Islet precursor cell (in vitro differentiated cells): ENCODE measurements around the gene FOXL2.
A peak's percentile ranks its signal among the peaks of the same experiment; 100 is the strongest.

ENCODE experiments used
- DNase-seq: peaks from one replicate; pipeline ENCODE4 v3.0.0-alpha.2; 2018

The FOXL2 gene

DNA sequence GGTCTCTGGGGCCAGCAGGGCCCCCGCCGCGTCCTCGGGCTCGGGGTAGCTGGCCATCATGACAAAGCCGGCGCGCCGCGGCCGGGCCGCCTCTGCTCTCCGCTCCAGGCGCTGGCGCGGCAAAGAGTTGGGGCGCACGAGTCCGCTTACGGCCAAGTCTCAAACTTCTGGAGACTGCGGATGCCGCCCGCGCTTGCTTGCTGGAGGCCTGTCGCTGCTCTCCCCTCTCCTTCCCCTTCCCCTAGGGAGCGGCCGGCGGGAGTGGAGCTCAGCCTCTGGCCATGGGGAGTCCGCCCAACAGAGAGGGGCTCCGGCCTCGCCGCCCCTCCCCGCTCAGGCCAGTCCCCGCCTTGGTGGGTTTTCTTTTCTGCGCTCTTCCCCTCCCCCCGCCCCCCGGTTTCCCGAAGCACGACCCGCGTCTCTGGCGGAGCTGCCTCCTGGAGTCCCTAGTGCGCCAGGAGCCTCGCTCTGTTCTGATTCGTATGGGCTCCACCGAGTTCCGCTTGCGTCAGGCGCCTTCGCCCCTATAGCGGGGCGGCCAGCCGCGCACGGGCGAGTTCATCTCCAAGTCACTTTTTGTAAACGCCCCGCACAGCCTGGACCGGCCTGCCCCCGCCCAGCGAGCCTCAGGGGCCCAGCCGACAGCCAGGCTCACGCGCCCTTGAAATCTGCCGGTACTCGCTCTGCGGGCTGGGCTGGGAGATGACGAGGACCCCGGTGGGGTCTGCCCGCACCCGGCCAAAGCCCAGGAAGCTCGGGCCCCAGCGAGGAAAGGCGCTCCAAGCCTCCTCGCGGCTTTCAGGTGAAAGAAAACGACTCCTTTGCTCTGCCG, at the start of gene FOXL2, which contains the start of gene FOXL2NB:
Gene FOXL2 (minus strand): TSS at position 475 of the 832 bp plus-strand sequence. CDS start 415 bp downstream, at position 60.
Gene FOXL2NB (plus strand): TSS at position 555 of the 832 bp plus-strand sequence. CDS start 148 bp downstream, at position 703.
- DNase-seq = peak; percentile 91

GRCh38 chr3:138995706-138996105, 48.8 kb upstream of the FOXL2 start:
- DNase-seq = no peak

DNA sequence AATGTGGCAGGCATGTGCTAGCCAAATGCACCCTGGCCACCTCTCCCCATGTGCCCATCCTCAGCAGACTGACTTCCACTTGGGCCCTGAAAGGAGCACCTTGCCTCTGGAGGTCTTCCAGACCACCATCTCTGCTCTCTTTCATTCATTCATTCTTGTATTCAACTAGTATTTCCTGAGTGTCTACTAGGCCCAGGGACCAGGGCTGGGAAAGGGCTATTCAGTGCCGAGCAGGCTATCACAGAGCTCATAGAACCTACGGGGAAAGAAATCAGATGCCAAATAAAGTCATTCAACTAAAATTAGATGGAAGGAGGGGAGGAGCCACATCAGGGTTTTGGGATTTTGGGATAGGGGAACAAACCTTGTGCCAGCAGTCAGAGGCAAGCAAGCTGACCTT, 40.2 kb upstream of the FOXL2 start:
- no peak for DNase-seq

DNA sequence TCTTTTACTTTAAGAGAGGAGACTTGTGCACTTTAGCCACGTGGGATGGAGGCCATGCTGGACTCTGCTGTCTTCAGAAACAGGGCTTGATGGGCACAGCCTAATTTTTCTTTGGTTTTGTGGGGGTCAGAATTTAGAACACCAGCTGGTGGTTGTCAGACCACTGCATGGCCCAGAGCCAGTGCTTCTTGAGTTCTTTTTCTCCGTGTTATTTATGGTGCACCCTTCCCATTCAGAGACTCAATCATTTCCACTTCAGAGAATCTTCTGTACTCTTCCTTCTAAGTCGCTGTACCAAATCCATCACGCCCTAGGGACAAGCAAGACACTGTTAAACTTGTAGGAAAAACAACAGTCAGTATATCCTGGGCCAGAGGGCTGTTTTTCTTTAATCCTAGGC, 39.0 kb upstream of the FOXL2 start:
- DNase-seq = no peak

DNA sequence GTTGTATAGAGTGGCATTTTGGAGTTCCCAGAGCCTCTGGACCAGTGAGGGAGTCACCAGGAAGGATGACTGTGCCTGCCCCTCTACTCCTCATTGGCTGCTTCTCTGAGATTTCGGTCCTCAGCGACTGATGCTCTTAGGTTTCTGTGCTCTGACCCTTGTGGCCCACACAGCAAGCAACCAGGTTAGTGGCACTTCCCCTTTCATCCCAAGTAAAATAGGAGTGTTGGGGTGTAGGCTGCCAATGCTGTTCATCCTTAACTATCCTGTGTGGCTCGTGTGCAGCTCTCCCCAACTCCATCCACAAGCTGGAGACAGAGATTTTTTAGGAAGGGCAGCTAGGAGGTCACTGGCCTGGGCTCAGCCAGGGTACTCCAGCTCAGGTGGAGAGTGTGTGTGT, 37.9 kb upstream of the FOXL2 start:
- DNase-seq = no peak

GRCh38 chr3:138976047-138976446, 29.1 kb upstream of the FOXL2 start:
- no peak for DNase-seq

DNA sequence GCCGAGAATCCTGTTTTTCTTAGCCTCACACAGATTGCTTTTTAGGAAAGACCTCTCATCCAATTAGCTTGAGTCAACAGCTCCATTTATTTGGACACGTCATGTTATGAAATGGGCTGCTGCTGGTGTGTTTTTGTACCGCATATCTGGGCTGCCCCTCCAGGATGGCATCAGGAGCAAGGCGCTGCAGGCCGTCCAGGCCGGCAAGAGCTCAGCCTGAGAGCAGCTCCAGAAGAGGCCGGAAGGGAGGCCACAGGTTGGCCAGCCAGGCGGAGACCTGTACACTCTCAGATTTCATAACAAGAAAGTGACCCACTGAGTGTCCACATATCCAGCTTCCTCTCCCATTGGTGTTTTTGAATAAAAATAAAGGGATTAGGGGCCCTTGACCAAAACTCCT, 28.4 kb upstream of the FOXL2 start:
- no peak for DNase-seq

GRCh38 chr3:138974462-138974861, 27.5 kb upstream of the FOXL2 start:
- no peak for DNase-seq

DNA sequence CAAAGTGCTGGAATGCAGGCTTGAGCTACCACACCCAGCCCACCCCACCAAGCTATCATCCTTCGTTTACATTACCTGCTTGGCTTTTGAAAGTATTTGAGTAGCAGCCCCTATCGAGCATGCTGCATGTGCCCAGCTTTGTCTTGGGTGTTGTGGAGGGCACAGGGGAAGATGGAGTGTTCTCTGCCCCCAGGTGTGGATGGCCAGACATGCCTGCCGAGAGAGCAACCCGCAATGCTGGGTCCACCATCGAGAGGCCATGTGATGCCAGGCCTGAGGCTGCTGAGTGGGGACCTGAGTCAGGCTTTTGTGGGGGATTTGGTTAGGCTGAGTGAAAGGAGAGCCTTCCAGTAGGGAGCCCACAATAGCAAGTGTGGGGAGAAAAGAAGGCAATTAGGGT, 26.0 kb upstream of the FOXL2 start:
- no peak for DNase-seq

DNA sequence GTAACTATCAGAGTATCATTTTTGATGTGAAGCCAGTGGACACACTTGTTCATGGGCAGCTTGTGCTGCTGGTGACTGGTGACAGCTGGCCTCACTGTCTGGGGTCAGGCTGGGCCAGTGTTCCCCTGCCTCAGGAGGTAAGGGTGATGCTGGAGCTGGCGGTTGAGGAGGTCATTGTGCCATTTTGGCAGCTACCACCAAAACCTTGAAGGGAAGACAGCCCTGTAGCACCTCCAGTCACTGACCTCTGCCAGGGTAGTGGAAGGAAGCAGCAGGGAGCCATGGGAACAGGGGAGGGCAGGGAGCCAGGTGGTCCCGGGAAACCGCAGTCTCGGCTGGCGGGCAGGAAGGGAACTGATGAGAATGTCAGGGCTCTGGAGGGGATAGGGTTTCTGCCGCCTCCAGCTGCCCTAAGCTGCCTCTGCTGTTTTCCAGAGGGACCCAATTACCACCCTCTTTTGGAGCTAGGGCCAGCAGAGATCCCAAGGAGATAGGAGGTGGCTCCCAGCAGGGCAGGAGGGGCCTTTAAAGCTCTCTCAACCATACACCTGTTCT, 24.9 kb upstream of the FOXL2 start:
- no peak for DNase-seq

- no peak for DNase-seq
Measured at GRCh38 chr3:138964923-138965322, 18.0 kb upstream of the FOXL2 start.

DNA sequence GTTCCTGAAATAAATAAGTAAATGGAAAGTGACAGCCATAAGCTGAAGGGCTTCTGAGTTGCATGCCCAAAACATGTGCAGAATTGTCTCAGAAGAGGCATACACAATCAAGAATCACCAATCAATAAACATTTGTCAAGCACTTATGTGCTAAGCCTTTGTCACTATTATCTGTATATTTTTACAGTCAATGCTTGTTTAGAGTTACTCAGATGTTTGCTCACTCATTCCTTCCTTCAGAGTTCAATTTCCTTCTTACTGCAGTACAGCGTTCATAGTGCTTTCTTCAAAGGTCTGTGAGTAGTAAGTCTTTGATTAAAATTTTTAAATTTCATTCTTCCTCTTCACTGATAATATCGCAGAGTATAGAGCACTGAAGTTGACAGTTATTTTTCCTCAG, 17.3 kb upstream of the FOXL2 start:
- DNase-seq = no peak

GRCh38 chr3:138962854-138963560, 16.1 kb upstream of the FOXL2 start:
- DNase-seq = peak; percentile 50

- peak; percentile 41 for DNase-seq
Measured at GRCh38 chr3:138960417-138960852, 13.5 kb upstream of the FOXL2 start.

DNA sequence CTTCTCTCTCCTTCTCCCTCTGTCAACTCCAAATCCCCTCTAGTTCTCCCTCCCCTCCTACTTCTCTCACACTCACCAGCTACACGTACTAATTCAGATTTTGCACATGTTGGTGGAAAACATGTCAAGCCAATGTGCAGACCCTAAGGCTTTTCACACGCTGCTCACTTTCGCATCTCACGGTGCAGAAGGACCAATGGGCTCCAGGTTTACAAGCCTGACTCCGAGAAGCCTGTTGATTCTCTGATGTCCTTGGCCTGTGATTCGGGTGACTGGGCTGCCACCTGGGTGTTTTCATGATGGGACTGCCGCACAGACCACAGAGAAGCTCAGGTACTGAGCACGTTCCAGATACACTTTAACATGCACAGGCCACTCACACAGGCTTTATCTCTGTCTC, 3.8 kb upstream of the FOXL2 start:
- no peak for DNase-seq

DNA sequence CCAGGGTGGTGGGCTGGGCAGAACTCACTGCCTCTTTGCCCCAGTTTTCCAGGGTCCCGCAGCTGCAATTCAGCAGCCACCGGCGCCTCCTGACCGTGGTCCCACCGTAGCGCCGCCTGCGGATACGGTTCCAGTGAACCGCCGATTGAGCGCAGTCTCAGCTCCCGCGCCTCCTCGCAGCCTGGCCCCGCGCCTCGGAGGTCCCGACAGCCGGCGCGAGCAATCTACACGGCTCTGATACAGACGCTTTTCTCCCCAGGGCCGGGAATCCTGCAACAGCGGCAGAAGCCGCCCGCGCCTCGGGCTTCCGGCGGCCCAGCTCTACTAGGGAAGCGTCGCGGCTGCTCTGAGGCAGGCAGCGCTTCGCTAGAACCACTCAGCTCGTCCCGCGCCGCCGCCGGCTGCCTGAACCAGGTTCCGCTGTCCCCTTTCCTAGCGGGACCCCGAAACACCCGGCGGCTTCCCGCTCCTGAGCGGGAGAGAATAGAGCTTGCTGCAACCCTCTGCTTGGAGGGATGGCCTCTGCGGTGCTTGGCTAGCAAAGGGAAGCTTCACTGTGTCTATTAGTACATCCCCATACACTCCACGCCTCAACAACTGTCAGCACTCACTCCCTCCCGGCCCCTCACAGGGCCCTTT, 3.2 kb upstream of the FOXL2 start:
- peak; percentile 80 for DNase-seq

DNA sequence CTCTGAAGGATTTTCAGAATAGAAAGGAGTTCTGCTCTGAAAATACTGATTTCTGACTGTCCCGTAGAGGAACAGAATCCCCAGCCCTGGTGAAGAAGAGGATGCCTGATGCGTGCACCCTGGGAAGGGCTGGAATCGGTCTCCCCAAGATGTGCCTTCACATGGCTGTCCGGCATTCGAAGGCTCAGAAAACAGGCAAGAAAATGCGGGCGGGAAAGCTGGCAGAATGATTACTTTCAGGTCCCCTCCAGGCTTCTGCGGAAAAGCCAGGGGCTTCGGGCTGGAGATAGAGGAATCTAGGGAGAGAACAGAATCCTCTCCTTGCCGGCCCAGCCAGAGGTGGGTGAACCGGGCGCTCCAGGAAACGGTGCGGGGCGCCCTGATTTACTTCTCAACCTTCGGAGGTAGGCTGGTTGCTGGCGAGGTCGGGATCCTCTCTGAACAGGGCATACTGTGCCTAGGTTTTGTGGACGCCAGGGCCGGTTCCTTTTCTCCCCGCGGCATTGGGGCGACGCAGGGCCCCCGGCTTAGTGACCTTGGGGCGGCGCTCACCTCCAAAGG, 2.6 kb upstream of the FOXL2 start:
- no peak for DNase-seq

GRCh38 chr3:138949002-138949418, 2.1 kb upstream of the FOXL2 start:
- peak; percentile 85 for DNase-seq

- DNase-seq = no peak
Measured at GRCh38 chr3:138948371-138949001, 1.5 kb upstream of the FOXL2 start.

- peak; percentile 76 for DNase-seq
Measured at GRCh38 chr3:138947495-138948121, 671 bp upstream of the FOXL2 start.

- DNase-seq = peak; percentile 77
Measured at GRCh38 chr3:138945709-138946662, 951 bp downstream of the FOXL2 start.
